HL-60/S4 treated with phorbol 12-myristate 13-acetate at 8.2 ng/mL for 4 days and 3 days (cell line): ENCODE data around the gene TMOD3.

ENCODE experiments used
- in situ Hi-C: fragments of 300-500 bp; cut with MboI; formaldehyde crosslinking; loops from 2 replicates; pipeline ENCODE4 v1.15.0; 2022; ENCODE audit warnings: low sequenced_read_pairs

TMOD3 gene

DNA sequence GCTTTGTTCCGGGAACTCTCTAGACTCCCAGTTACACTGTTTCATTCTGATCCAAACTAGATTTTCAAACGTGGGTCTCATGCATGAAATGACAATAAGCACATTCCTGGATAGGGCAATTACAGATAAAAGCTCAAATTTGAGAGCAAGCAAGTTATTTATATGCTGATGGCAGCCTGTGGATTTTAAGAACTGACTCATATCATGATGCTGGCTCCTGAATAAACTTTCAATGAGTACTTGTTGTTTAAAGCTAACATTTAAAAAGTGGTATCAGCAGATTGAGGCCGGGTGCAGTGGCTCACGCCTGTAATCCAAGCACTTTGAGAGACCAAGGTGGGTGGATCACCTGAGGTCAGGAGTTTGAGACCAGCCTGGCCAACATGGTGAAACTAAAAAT, 75.5 kb downstream of the TMOD3 start:
- in situ Hi-C loops, result no loop called here

DNA sequence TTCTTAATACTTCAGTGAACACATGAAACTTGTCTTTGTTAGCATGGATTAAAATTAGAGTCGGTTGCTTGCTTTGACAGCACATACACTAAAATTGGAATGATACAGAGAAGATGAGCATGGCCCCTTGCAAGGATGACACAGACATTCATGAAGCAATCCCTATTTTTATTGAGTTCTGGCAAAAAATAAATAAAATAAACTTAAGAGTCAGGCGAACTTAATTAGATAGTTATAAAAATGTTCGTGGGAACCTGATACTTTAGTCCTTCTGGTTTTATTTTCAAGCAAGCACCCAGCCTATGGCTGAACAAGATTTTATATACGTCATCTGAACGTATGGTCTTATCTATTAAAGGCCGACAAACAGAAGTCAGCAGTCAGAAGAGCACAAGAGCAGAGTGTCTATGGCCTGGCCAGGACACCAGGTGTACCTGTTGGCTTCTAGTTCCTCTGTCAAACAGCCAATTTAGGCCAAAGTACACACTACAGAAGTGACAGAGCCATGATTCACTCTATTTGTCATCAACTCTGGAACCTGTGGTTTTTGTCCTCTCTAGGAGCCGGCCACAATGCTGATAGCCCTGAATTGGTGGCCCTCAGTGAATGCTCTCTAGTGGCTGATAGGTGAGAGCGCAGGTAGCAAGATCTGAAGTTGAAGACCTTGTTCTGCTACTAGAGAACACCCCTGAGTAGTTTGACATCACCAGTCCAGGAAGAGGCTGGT, 77.8 kb downstream of the TMOD3 start:
- in situ Hi-C loops, result no loop called here

- in situ Hi-C loops, result no loop called here
Measured at GRCh38 chr15:51908316-51908715, 78.9 kb downstream of the TMOD3 start.

- in situ Hi-C loops, result no loop called here
Measured at GRCh38 chr15:51909584-51909983, 80.1 kb downstream of the TMOD3 start.

DNA sequence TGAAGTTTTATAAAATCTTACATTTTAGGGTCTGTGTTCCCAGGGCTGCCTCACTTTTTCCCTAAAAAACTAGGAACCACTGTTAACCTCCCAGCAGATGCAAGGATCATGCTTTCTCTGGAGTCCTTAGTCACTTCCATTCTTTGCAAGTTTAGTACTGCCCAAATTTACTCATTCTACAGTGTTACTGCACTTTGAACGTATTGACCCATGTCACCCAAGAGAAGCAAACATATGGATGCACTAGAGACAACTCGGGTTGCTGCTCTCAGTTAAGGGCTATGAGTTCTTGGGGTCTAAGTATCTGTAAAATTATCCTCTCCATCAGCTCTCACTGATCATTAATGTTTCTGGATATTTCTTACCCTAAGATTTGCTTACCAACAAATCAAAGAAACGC, 83.1 kb downstream of the TMOD3 start:
- in situ Hi-C loops, result no loop called here

DNA sequence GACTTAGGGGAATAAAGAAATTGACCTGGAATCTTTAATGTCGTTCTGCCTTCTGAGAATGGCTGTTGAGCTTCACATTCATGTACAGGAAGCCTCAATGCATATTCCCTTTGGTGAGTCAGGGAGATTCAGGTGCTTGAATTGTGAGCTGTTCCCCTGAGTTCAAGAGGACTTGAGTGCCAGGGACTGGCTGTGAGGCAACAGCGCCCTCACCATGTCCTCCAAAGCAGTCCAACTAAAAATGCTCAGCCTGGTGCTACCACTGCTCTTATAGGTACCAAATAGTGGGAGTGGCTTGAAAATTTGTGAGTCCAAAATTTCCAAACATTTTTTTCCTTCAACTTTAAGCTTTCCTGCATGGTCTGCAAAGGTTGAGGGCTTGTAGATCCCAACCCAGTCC, 88.0 kb downstream of the TMOD3 start:
- in situ Hi-C loops, result no loop called here

GRCh38 chr15:51924156-51925068, 95.0 kb downstream of the TMOD3 start:
- in situ Hi-C loops, result no loop called here

- in situ Hi-C loops, result no loop called here
Measured at GRCh38 chr15:51926809-51927208, 97.4 kb downstream of the TMOD3 start.

DNA sequence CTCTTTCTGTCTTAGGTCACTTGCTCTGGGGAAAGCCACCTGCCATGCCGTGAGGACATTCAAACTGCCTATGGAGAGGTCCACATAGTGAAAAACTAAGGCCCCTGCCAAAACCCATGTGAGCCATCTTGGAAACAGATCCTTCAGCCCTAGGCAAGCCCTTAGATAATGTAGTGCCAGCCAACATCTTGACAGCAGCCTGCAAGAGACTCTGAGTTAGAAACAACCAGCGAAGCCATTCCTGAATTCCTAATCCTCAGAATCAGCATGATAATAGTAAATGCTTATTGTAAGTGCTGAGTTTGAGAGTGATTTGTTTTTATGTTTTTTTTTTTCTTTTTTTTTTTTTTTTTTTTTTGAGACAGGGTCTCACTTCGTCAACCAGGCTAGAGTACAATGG, 101.6 kb downstream of the TMOD3 start:
- in situ Hi-C loops, result no loop called here

DNA sequence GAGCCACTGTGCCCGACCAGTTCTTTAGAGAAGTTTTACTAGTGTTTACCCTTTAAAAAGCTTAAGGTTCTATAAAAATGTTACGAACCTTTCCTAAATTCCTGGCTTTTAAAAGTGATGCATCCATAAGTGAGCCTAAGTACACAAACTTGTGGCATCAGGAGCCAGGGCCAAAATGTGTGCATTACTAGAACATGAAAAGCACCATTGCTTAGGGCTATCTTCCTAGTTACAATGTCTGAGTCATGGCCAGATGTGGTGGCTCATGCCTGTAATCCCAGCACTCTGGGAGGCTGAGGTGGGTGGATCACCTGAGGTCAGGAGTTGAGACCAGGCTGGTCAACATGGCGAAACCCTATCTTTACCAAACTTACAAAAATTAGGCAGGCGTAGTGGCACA, 102.2 kb downstream of the TMOD3 start:
- in situ Hi-C loops, result no loop called here

DNA sequence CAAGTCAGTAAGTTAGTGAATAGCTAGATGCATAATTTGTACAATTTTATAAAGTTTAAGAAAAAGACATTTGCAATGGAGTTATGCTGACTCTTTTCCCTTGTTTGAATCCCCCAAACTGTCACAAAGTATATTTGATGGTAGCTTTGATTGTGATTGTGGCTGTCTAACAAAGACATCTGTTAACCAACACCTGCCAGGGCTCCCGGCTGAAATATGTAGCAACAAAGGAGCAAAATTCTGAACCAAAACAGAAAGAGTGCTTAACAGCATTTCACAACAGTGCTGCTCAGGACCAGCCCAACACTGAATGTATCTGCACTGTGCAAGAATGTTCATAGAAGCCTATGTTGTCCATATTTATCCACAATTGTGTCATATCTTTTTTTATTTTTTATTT, 102.7 kb downstream of the TMOD3 start:
- in situ Hi-C loops, result no loop called here

DNA sequence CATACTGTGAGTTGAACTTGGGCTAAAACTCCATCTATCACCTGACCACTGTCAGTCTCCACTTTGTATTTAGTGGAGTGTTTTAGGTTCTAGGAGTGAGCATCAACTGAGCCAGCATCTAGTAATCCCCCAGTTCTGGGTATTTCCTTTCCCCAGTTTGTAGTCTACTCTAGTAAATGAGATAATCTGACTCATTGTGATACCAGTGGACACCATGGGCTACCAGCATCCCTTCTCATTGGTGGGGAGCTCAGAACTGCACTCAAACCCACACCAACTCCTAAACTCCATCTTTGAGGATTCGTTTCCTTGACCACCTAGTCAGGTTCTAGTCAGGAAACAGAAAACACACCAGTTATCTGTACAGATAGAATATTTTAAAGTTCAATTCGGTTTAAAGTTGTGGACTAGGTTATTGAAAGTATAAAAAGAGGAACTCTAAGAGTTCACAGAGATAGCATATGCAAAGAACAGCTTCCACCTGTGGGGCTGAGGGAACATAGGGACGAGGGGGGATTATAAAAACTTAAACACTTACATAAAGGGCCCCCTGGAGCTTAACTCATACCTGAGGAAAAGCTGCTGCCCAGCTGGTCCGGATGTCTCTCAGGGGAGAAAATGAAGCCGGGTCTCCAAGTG, 106.1 kb downstream of the TMOD3 start:
- in situ Hi-C loops, result no loop called here

DNA sequence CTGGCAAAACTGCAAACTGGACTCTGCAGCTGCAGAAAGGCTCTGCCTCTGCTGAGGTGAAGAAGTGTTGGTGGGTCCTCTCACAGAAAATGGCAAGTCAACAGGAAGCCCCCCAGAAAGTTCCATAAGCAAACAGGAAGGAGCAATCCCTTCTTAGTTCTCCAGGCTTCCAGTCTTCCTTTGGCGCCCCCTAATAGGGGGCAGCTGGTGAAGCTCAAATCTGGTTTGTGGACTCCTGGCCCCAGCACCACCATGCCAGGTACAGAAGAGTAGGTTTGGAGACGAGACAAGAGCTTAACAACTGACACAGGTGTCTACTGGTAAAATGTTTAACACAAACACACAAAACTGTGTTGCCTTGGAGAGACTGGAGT, 106.6 kb downstream of the TMOD3 start:
- in situ Hi-C loops, result no loop called here

DNA sequence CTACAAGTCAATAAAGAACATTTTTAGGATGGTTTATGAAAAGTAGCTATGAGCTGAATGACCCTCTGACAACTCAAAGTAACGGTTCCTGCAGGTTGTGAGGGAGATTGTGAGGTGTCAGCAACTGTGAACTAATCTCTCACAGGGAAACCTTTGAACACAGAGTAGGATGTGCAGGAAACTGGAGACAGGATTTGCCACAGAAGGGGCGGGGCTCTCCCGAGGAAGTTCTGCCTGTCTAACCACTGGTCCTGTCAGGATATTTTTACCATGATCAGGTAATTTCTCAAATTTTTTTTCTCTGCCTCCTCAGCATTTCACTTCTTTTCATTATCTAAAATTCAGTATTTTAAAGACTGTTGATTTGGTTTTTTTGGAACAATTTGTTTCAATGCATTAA, 108.8 kb downstream of the TMOD3 start:
- in situ Hi-C loops, result no loop called here

DNA sequence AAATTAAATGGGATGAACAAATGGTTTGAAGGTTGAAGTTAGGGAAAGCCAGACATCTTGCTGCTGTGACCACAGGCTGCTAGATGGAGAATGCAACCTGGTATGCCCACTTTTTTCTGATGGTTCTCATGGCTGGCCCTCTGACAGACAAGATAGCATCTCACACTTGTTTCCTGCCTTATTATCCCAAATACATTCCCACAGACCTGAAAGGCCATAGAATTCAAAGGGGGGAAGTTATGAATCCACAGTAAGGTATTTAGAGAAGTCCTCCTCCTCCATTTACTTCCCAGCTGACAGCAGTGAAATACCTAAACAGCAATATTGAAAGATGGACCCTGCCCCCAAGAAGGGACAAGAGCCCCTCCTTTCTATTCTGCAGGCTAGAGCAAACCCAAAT, 109.8 kb downstream of the TMOD3 start:
- in situ Hi-C loops, result no loop called here

- in situ Hi-C loops, result no loop called here
Measured at GRCh38 chr15:51947124-51947523, 117.7 kb downstream of the TMOD3 start.

- in situ Hi-C loops, result no loop called here
Measured at GRCh38 chr15:51952805-51953204, 123.4 kb downstream of the TMOD3 start.

DNA sequence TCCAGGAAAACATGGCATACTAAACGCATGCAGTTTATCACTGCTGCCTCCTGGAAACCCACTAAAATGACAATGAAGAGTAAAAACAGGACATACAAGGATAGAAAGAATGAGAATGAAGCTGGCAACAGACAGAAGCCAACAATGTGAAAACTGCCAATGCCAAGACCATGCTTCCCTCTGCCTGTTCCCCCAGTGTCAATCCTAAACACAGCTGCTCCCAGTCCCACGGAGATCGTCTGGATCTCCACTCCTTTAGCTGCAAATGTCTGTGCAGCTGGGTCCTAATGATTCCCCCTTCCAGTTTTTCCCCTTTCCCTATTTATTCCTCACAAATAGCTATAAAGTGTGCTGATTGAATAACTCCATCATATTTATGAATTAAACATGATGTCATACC, 126.1 kb downstream of the TMOD3 start:
- in situ Hi-C loops, result no loop called here
